ENCODE results near the gene MAGED1.

MAGED1 gene

GRCh38 chrX:51852096-51852495, 41.3 kb upstream of the MAGED1 start:
- H3K9me2 ChIP-seq (replicated peaks; ENCODE audit: control insufficient read depth, low read length), result no peaks in the 10 kb centered on the region
- H3K36me3 ChIP-seq (ENCODE audit: control insufficient read depth, low read length), result no peaks in the 10 kb centered on the region
- H3K4me1 ChIP-seq (ENCODE audit: control insufficient read depth, low read length), result no peaks in the 10 kb centered on the region
- no peaks in the 10 kb centered on the region for H3K9me3 ChIP-seq (ENCODE audit: control insufficient read depth, insufficient read depth, low read length)
- no peaks in the 10 kb centered on the region for H3F3A ChIP-seq (ENCODE audit: control insufficient read depth, insufficient read depth)
- H4K20me1 ChIP-seq (ENCODE audit: control insufficient read depth, insufficient read depth, low read depth, low read length), result no peaks in the 10 kb centered on the region
- TF ChIP-seq EZH2phosphoT487 (IDR thresholded peaks at IDR 0.05; ENCODE audit: borderline replicate concordance, low read length) (no peak), CTCF (IDR thresholded peaks at IDR 0.05; ENCODE audit: low read depth, low read length, poor library complexity, severe bottlenecking) (no peak)
- no peak overlapping the region for H3K4me3 ChIP-seq (ENCODE audit: low read length)
- no peak overlapping the region for H3K27ac ChIP-seq (ENCODE audit: low read depth, low read length)
- no peak overlapping the region for H3K4me2 ChIP-seq (ENCODE audit: low read length)
- no peaks in the 10 kb centered on the region for H3K79me2 ChIP-seq (ENCODE audit: control insufficient read depth, low read length)
- H3K27me3 ChIP-seq (ENCODE audit: control insufficient read depth, low read length), result no peaks in the 10 kb centered on the region

GRCh38 chrX:51852621-51853020, 40.8 kb upstream of the MAGED1 start:
- Histone ChIP-seq H3K27me3 (ENCODE audit: control insufficient read depth, low read length) (no peaks in the 10 kb centered on the region), H3K36me3 (ENCODE audit: control insufficient read depth, low read length) (no peaks in the 10 kb centered on the region), H3F3A (ENCODE audit: control insufficient read depth, insufficient read depth) (no peaks in the 10 kb centered on the region), H3K27ac (ENCODE audit: low read depth, low read length) (no peak overlapping the region), H3K9me2 (replicated peaks; ENCODE audit: control insufficient read depth, low read length) (no peaks in the 10 kb centered on the region), H3K4me1 (ENCODE audit: control insufficient read depth, low read length) (no peaks in the 10 kb centered on the region), H3K79me2 (ENCODE audit: control insufficient read depth, low read length) (no peaks in the 10 kb centered on the region), H3K4me3 (ENCODE audit: low read length) (no peak overlapping the region), H3K4me2 (ENCODE audit: low read length) (no peak overlapping the region), H4K20me1 (ENCODE audit: control insufficient read depth, insufficient read depth, low read depth, low read length) (no peaks in the 10 kb centered on the region), H3K9me3 (ENCODE audit: control insufficient read depth, insufficient read depth, low read length) (no peaks in the 10 kb centered on the region)
- no peak for TF ChIP-seq EZH2phosphoT487 (IDR thresholded peaks at IDR 0.05; ENCODE audit: borderline replicate concordance, low read length)
- no peak for TF ChIP-seq CTCF (IDR thresholded peaks at IDR 0.05; ENCODE audit: low read depth, low read length, poor library complexity, severe bottlenecking)

- H3K27me3 ChIP-seq (ENCODE audit: control insufficient read depth, low read length), result no peaks in the 10 kb centered on the region
- no peaks in the 10 kb centered on the region for H3K4me1 ChIP-seq (ENCODE audit: control insufficient read depth, low read length)
These were observed 40.2 kb upstream of the MAGED1 start for GRCh38 chrX:51853251-51853650.

More at GRCh38 chrX:51853251-51853650, 40.2 kb upstream of the MAGED1 start:
- no peak overlapping the region for H3K27ac ChIP-seq (ENCODE audit: low read depth, low read length)
- TF ChIP-seq CTCF (IDR thresholded peaks at IDR 0.05; ENCODE audit: low read depth, low read length, poor library complexity, severe bottlenecking), result no peak
- TF ChIP-seq EZH2phosphoT487 (IDR thresholded peaks at IDR 0.05; ENCODE audit: borderline replicate concordance, low read length), result no peak
- no peak overlapping the region for H3K4me2 ChIP-seq (ENCODE audit: low read length)
- H3F3A ChIP-seq (ENCODE audit: control insufficient read depth, insufficient read depth), result no peaks in the 10 kb centered on the region
- H4K20me1 ChIP-seq (ENCODE audit: control insufficient read depth, insufficient read depth, low read depth, low read length), result no peaks in the 10 kb centered on the region
- no peaks in the 10 kb centered on the region for H3K79me2 ChIP-seq (ENCODE audit: control insufficient read depth, low read length)
- no peak overlapping the region for H3K4me3 ChIP-seq (ENCODE audit: low read length)
- no peaks in the 10 kb centered on the region for H3K36me3 ChIP-seq (ENCODE audit: control insufficient read depth, low read length)
- no peaks in the 10 kb centered on the region for H3K9me2 ChIP-seq (replicated peaks; ENCODE audit: control insufficient read depth, low read length)
- H3K9me3 ChIP-seq (ENCODE audit: control insufficient read depth, insufficient read depth, low read length), result no peaks in the 10 kb centered on the region
